ENCODE results near the gene MMP7. TPM values are rescaled to one million over a fixed set of nuclear protein-coding genes. Genes with fewer than 3 reads are reported as not detected.
A peak's percentile ranks its signal among the peaks of the same experiment; 100 is the strongest.

MMP7 gene
- total RNA-seq, 6 experiments from 2014 or later, result 0.37 to 2.9 (median 1.1) TPM

- ATAC-seq (peak; percentile 96 to 99 (median 97)), DNase-seq (peak; percentile 83 to 91 (median 87))
- Histone ChIP-seq H3K4me1 (peaks cover 0 to 22% (median 9%) of the 10 kb centered on the region in 4 donors), H3K9me3 (no peaks in the 10 kb centered on the region), H3K27ac (peak overlapping the region; percentile 78 to 87 (median 81)), H3K36me3 (no peaks in the 10 kb centered on the region), H3K27me3 (no peaks in the 10 kb centered on the region), H3K4me3 (no peak overlapping the region)
- intact Hi-C loops (cut with DNase I), result no loop called here
- TF ChIP-seq CTCF (IDR thresholded peaks at IDR 0.05), result no peak
- TF ChIP-seq POLR2A (IDR thresholded peaks at IDR 0.05), result no peak
- WGBS (ENCODE audit: insufficient coverage, low coverage, low lambda C conversion rate, missing lambda C conversion rate), result 0% methylated on average over 1 of the region's 1 CpG
These were observed 53.7 kb downstream of the MMP7 start for GRCh38 chr11:102476812-102477211.

GRCh38 chr11:102476069-102476468 lies 54.5 kb downstream of the MMP7 start:
- H3K27ac ChIP-seq, result peak overlapping the region; percentile 78 to 87 (median 81)
- no peaks in the 10 kb centered on the region for H3K27me3 ChIP-seq
- intact Hi-C loops (cut with DNase I), result no loop called here
- WGBS (ENCODE audit: insufficient coverage, low coverage, low lambda C conversion rate, missing lambda C conversion rate), result 30% methylated on average over 1 of the region's 1 CpG
- ATAC-seq (peak; percentile 57 to 75 (median 65)), DNase-seq (no peak)
- H3K4me3 ChIP-seq, result no peak overlapping the region
- peaks cover 0 to 25% (median 9%) of the 10 kb centered on the region in 4 donors for H3K4me1 ChIP-seq
- H3K36me3 ChIP-seq, result no peaks in the 10 kb centered on the region
- TF ChIP-seq CTCF (IDR thresholded peaks at IDR 0.05), result no peak
- TF ChIP-seq POLR2A (IDR thresholded peaks at IDR 0.05), result no peak
- no peaks in the 10 kb centered on the region for H3K9me3 ChIP-seq

GRCh38 chr11:102473543-102473942 lies 57.0 kb downstream of the MMP7 start:
- DNase-seq (no peak), ATAC-seq (peak in 1 of 4 donors; percentile 18)
- 60% methylated on average over 3 of the region's 5 CpGs for whole genome bisulfite sequencing (ENCODE audit: insufficient coverage, low coverage, low lambda C conversion rate, missing lambda C conversion rate)
- H3K27me3 ChIP-seq, result no peaks in the 10 kb centered on the region
- H3K4me1 ChIP-seq, result peaks cover 0 to 25% (median 12%) of the 10 kb centered on the region in 4 donors
- no peak overlapping the region for H3K4me3 ChIP-seq
- no peaks in the 10 kb centered on the region for H3K9me3 ChIP-seq
- TF ChIP-seq CTCF (IDR thresholded peaks at IDR 0.05), result no peak
- no peaks in the 10 kb centered on the region for H3K36me3 ChIP-seq
- no peak overlapping the region for H3K27ac ChIP-seq
- intact Hi-C loops (cut with DNase I), result no loop called here

GRCh38 chr11:102472127-102472526 lies 58.4 kb downstream of the MMP7 start:
- H3K27me3 ChIP-seq, result no peaks in the 10 kb centered on the region
- H3K27ac ChIP-seq, result peak overlapping the region in 1 of 3 donors; percentile 46
- intact Hi-C loops (cut with DNase I), result no loop called here
- H3K36me3 ChIP-seq, result no peaks in the 10 kb centered on the region
- DNase-seq, result no peak
- peaks cover 0 to 21% (median 10%) of the 10 kb centered on the region in 4 donors for H3K4me1 ChIP-seq
- TF ChIP-seq CTCF (IDR thresholded peaks at IDR 0.05) (no peak), POLR2A (IDR thresholded peaks at IDR 0.05) (no peak)
- H3K4me3 ChIP-seq, result no peak overlapping the region
- whole genome bisulfite sequencing (ENCODE audit: insufficient coverage, low coverage, low lambda C conversion rate, missing lambda C conversion rate), result 95% methylated on average over 3 of the region's 4 CpGs
- H3K9me3 ChIP-seq, result no peaks in the 10 kb centered on the region
- no peak for ATAC-seq

- Histone ChIP-seq H3K27ac (peak overlapping the region in 1 of 3 donors; percentile 46), H3K9me3 (no peaks in the 10 kb centered on the region), H3K4me3 (no peak overlapping the region), H3K36me3 (no peaks in the 10 kb centered on the region), H3K4me1 (peaks cover 0 to 14% (median 7%) of the 10 kb centered on the region in 4 donors), H3K27me3 (no peaks in the 10 kb centered on the region)
- TF ChIP-seq POLR2A (IDR thresholded peaks at IDR 0.05) (no peak), CTCF (IDR thresholded peaks at IDR 0.05) (no peak)
- DNase-seq, result peak in 1 of 3 donors; percentile 55
- peak; percentile 52 to 79 (median 70) for ATAC-seq
- intact Hi-C loops (cut with DNase I), result no loop called here
These were observed 59.1 kb downstream of the MMP7 start for GRCh38 chr11:102471474-102471873.

Data from right lobe of liver (tissue), 6 donors.